GM12878 (cell line): ENCODE measurements around the gene PSMF1. TPM values are rescaled to one million over a fixed set of nuclear protein-coding genes. Genes with fewer than 3 reads are reported as not detected.

Experiments used
- ATAC-seq: fragments of 200-7000 bp; cut with Tn5 transposase; 3 replicates; pipeline ENCODE4 v1.9.1; 2020; ENCODE audit warnings: mild to moderate bottlenecking, moderate library complexity
- BruUV-seq: library from RNA; stranded (reverse); fragments of 400-500 nt; replicated peaks from 2 replicates; lab custom pipeline; 2021; lab: Mats Ljungman, UMichigan
- CTCF ChIA-PET: fragments of 300-600 bp; sonication (Branson Sonifier 250); formaldehyde crosslinking; extraction: SDS; loops from one replicate; lab custom pipeline; 2021; ENCODE audit warnings: inconsistent platforms; lab: Yijun Ruan, JAX
- POLR2A ChIA-PET: fragments of 350-600 bp; formaldehyde crosslinking; extraction: SDS; loops from one replicate; lab custom pipeline; 2021; ENCODE audit warnings: inconsistent platforms; lab: Charles Lee
- RAD21 ChIA-PET: fragments of 300-600 bp; sonication (Branson Sonifier 250); formaldehyde crosslinking; loops from one replicate; lab custom pipeline; 2023; ENCODE audit warnings: antibody characterized with exemption; ENCODE audit not compliant: unreplicated experiment; lab: Charles Lee
- SMC1A ChIA-PET: fragments of 300-600 bp; sonication (Branson Sonifier 250); formaldehyde crosslinking; loops from one replicate; lab custom pipeline; 2023; ENCODE audit not compliant: unreplicated experiment, uncharacterized antibody; lab: Charles Lee
- DNase-seq: peaks from one replicate; pipeline ENCODE4 v3.0.0-alpha.2; 2011; ENCODE audit warnings: low read depth, low spot score
- FAIRE-seq: peaks from 3 replicates; lab custom pipeline; 2011; peaks lifted over from hg19 to GRCh38; lab: Jason Lieb, UNC
- H2AFZ ChIP-seq: 2 replicates; pipeline ENCODE4 v1.6.0; 2011; ENCODE audit warnings: low read depth, low read length, control low read depth; ENCODE audit not compliant: control insufficient read depth
- H3K27ac ChIP-seq: 2 replicates; pipeline ENCODE4 v1.5.1; 2011; ENCODE audit warnings: control low read depth; ENCODE audit not compliant: control insufficient read depth, insufficient read depth
- H3K27me3 ChIP-seq, 2 experiments: replicated peaks in 1 of 2; 2 replicates each; pipeline versions ENCODE4 v1.6.0 to v1.6.1; 2011; ENCODE audit warnings: low read length in 1 of 2; ENCODE audit not compliant: control insufficient read depth in 2 of 2, insufficient read depth in 2 of 2
- H3K36me3 ChIP-seq, 2 experiments: 2 replicates each; pipeline ENCODE4 v1.5.1; 2011; ENCODE audit warnings: low read length in 1 of 2; ENCODE audit not compliant: control insufficient read depth in 2 of 2, insufficient read depth in 2 of 2
- H3K4me1 ChIP-seq: 2 replicates; pipeline ENCODE4 v1.6.1; 2011; ENCODE audit warnings: mild to moderate bottlenecking, low read length, moderate library complexity, mixed read lengths; ENCODE audit not compliant: control insufficient read depth, insufficient read depth
- H3K4me2 ChIP-seq: 2 replicates; pipeline ENCODE4 v1.6.0; 2011; ENCODE audit warnings: control low read depth; ENCODE audit not compliant: control insufficient read depth, insufficient read depth
- H3K4me3 ChIP-seq: fragments of 200-600 bp; sonication (generic); 2 replicates; pipeline ENCODE4 v1.5.1; 2016
- H3K79me2 ChIP-seq: 2 replicates; pipeline ENCODE4 v1.6.0; 2011; ENCODE audit warnings: low read length; ENCODE audit not compliant: control insufficient read depth, insufficient read depth
- H3K9ac ChIP-seq: 2 replicates; pipeline ENCODE4 v1.8.0; 2011; ENCODE audit warnings: low read length, control low read depth, mixed read lengths; ENCODE audit not compliant: control insufficient read depth, insufficient read depth
- H3K9me3 ChIP-seq: replicated peaks from 3 replicates; pipeline ENCODE4 v1.5.1; 2011; ENCODE audit warnings: mild to moderate bottlenecking, low read length; ENCODE audit not compliant: control insufficient read depth, insufficient read depth
- H4K20me1 ChIP-seq: 2 replicates; pipeline ENCODE4 v1.6.0; 2011; ENCODE audit not compliant: control insufficient read depth, insufficient read depth
- CBX5 ChIP-seq: sonication (generic); IDR thresholded peaks from 2 replicates; pipeline ENCODE4 v1.6.1; 2016; ENCODE audit warnings: low read depth, moderate library complexity, mild to moderate bottlenecking, inconsistent platforms
- EZH2 ChIP-seq: IDR thresholded peaks from 2 replicates; pipeline ENCODE4 v1.6.1; 2012; ENCODE audit warnings: low read depth, mild to moderate bottlenecking, control low read depth, inconsistent platforms, low read length, borderline replicate concordance; ENCODE audit not compliant: control insufficient read depth
- NFIC ChIP-seq: IDR thresholded peaks from 2 replicates; pipeline ENCODE4 v1.6.1; 2012; ENCODE audit warnings: low read depth, mild to moderate bottlenecking, inconsistent platforms, low read length, moderate library complexity
- NFYB ChIP-seq: IDR thresholded peaks from 2 replicates; pipeline ENCODE4 v1.6.1; 2011; ENCODE audit warnings: low read depth, mild to moderate bottlenecking, low read length, improper control_type of control experiment, moderate library complexity; ENCODE audit not compliant: insufficient read depth
- SMC3 ChIP-seq: IDR thresholded peaks from 2 replicates; pipeline ENCODE4 v1.6.1; 2011; ENCODE audit warnings: low read length, improper control_type of control experiment, borderline replicate concordance
- SRF ChIP-seq, 2 experiments: IDR thresholded peaks; 2 replicates each; pipeline ENCODE4 v1.6.1; 2011; ENCODE audit warnings: low read depth in 2 of 2, low read length in 2 of 2, mild to moderate bottlenecking in 1 of 2, moderate library complexity in 1 of 2
- ZBED1 ChIP-seq: IDR thresholded peaks from 2 replicates; pipeline ENCODE4 v1.6.1; 2016; ENCODE audit warnings: borderline replicate concordance
- WGBS: methylation state at CpG from one replicate; pipeline ENCODE4 v1.1.6; 2016; ENCODE audit warnings: low lambda C conversion rate; ENCODE audit not compliant: insufficient replicate concordance, insufficient coverage; ENCODE audit errors: missing lambda C conversion rate; 5-methylcytosine and 5-hydroxymethylcytosine counted together
- in situ Hi-C: fragments of 300-500 bp; cut with MboI; formaldehyde crosslinking; loops from 9 replicates; pipeline ENCODE4 v1.14.3; 2018; ENCODE audit warnings: mixed read lengths
- intact Hi-C: fragments of 100-400 bp; cut with micrococcal nuclease; formaldehyde crosslinking; loops from one replicate; pipeline ENCODE4 v1.14.2; 2022; ENCODE audit not compliant: unreplicated experiment
- polyA plus RNA-seq, 11 experiments: library from polyadenylated mRNA; depleted of rRNA in 4 of 11; unstranded in 6 of 11; stranded (reverse) in 5 of 11; fragments of >200 nt; fragmentation: Nextera tagmentation in 4 of 11; fragmentation: Illumina TruSeq in 1 of 11; extraction: Ambion mirVana in 4 of 11; extraction: Trizol in 1 of 11; gene quantifications; 1 replicate in 1 of 11; 2 replicates in 10 of 11; pipeline versions ENCODE4 v1.2.1 to v1.2.3, GENCODE V29; 2011 to 2016; ENCODE audit warnings: inconsistent platforms in 2 of 11, missing spikeins in 2 of 11, low read depth in 1 of 11
- total RNA-seq, 4 experiments: library from RNA; depleted of rRNA in 3 of 4; stranded (reverse); fragments of >200 nt in 3 of 4; fragmentation: Illumina TruSeq in 1 of 4; extraction: Trizol in 1 of 4; gene quantifications; 2 replicates each; pipeline versions ENCODE4 v1.2.1 to v1.2.3, GENCODE V29; 2013 to 2021
- TF ChIP-seq, protein P1 (sequence below): fragments of 450-650 bp; IDR thresholded peaks from 2 replicates; pipeline ENCODE4 v1.6.1; 2016; ENCODE audit warnings: mild to moderate bottlenecking, moderate library complexity, borderline replicate concordance

Gene PSMF1
- total and polyA plus RNA-seq, 10 of the 15 experiments (the other 5 are each of a cell fraction or from before 2014, with no cell fraction given): 14.2 to 173 (median 40.6) TPM

DNA sequence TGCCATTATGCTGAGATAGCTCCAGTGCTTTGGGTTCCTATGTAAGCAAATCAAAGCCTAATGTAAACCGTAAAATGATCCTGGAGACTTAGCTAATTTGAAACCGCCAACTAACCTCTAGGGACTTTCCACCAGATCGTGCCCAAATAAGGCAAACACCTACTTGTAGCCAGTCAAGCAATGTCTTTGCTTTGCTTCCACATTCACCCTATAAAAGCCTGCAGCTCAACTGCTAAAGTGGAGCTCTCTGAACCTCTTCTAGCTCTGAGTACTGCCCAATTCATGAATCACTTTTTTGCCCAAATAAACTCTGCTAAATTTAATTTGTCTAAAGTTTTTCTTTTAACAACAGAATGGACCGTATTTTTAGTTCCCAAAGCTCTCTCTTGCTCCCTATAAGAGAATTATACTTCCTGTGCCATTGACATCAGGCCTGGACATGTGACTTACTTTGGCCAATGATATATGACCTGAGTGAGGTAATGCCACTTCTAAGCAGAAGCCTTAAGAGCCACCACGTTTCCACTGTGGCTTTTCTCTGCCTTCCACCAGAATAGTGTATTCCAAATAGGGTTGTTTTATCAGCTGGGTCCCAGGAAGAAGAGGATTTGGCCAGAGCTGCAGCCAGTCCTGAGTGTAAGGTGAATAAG, 34.8 kb upstream of the PSMF1 start (continued):
- TF ChIP-seq SMC3: no peak
- TF ChIP-seq, all 136 proteins: peak for 2

DNA sequence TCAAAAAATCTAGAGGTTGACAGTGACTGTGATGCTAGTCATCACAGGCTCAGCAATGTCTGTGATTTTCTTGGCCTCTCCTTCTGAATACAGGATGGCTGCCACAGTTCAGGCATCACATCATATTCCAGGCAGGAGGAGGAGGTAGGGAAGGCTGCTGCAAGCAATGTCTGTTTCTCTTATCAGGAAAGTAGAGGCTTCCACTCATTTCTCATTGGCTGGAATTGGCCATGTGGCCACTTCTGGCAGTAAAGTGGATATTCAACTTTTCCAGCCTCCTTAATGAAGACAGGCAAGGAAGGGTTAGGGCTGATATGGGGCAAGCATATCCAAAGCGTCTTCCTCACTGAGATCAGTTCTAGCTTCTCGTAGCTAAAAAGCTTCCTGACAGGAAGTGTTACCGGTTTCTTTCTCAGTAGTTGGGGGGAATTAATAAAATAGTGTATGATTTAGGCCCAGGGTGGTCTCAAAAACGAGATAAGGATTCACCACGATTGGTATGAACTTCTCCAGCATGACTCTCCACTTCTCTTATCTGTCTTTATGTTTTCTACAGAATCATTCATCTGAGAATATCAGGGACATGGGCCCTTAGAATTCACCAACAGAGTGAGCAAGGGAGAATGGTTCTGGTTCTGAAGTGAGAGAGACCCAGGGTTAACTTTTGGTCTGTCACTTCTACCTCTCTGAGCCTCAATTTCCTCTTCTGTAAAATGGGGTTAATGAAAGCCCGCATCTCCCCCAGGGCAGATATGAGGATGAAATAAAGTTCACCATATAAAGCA, 32.7 kb upstream of the PSMF1 start:
- no peaks in the 10 kb centered on the region; the same call in 1 of the 2 replicates for H3K4me1 ChIP-seq
- no peaks in the 10 kb centered on the region for H3K79me2 ChIP-seq
- no peak overlapping the region for H3K9ac ChIP-seq
- ChIA-PET SMC1A (interaction anchor here (1.2 to 1.5 kb wide), 2 partner anchors 12 to 13 kb away, joined by 3 read pairs; no protein-coding TSS in a partner anchor), CTCF (interaction anchor here (1.1 to 3.6 kb wide), 3 partner anchors 10 to 33 kb away, joined by 3 to 22 read pairs (median 5); no protein-coding TSS in a partner anchor), POLR2A (interaction anchor here (0.8 kb wide), 1 partner anchor 9 kb away, joined by 3 read pairs; no protein-coding TSS in a partner anchor), RAD21 (interaction anchor here (1.3 to 1.4 kb wide), 2 partner anchors 22 to 56 kb away, joined by 4 to 6 read pairs; no protein-coding TSS in a partner anchor)
- intact Hi-C loops: no loop called here
- no peaks in the 10 kb centered on the region for H3K36me3 ChIP-seq
- under 1% methylated on average over 6 of the region's 6 CpGs for WGBS
- no peak for FAIRE-seq
- H3K9me3 ChIP-seq: peaks cover 15% of the 10 kb centered on the region
- H3K4me3 ChIP-seq: no peak overlapping the region
- H2AFZ ChIP-seq: no peak overlapping the region
- BruUV-seq: no TSS peak
- H3K27me3 ChIP-seq: no peaks in the 10 kb centered on the region
- in situ Hi-C loops: no loop called here
- TF ChIP-seq ZBED1: no peak
- TF ChIP-seq CBX5: no peak
- TF ChIP-seq NFYB: peak; percentile 52; the same call in 1 of the 2 replicates
- no peak for TF ChIP-seq EZH2
- peak in 1 of 2 experiments; percentile 81; a peak in 2 of 4 replicates for TF ChIP-seq SRF (IDR thresholded peaks at IDR 0.05; ENCODE audit: low read depth in 2 of 2, low read length in 2 of 2)
- TF ChIP-seq NFIC: no peak
- TF ChIP-seq, protein P1, sequence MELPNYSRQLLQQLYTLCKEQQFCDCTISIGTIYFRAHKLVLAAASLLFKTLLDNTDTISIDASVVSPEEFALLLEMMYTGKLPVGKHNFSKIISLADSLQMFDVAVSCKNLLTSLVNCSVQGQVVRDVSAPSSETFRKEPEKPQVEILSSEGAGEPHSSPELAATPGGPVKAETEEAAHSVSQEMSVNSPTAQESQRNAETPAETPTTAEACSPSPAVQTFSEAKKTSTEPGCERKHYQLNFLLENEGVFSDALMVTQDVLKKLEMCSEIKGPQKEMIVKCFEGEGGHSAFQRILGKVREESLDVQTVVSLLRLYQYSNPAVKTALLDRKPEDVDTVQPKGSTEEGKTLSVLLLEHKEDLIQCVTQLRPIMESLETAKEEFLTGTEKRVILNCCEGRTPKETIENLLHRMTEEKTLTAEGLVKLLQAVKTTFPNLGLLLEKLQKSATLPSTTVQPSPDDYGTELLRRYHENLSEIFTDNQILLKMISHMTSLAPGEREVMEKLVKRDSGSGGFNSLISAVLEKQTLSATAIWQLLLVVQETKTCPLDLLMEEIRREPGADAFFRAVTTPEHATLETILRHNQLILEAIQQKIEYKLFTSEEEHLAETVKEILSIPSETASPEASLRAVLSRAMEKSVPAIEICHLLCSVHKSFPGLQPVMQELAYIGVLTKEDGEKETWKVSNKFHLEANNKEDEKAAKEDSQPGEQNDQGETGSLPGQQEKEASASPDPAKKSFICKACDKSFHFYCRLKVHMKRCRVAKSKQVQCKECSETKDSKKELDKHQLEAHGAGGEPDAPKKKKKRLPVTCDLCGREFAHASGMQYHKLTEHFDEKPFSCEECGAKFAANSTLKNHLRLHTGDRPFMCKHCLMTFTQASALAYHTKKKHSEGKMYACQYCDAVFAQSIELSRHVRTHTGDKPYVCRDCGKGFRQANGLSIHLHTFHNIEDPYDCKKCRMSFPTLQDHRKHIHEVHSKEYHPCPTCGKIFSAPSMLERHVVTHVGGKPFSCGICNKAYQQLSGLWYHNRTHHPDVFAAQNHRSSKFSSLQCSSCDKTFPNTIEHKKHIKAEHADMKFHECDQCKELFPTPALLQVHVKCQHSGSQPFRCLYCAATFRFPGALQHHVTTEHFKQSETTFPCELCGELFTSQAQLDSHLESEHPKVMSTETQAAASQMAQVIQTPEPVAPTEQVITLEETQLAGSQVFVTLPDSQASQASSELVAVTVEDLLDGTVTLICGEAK: no peak
- H3K4me2 ChIP-seq: no peak overlapping the region
- no peaks in the 10 kb centered on the region for H4K20me1 ChIP-seq
- ATAC-seq: no peak
- DNase-seq: no peak
- H3K27ac ChIP-seq: no peak overlapping the region
